Neural progenitor cell (in vitro differentiated cells): ENCODE measurements around the gene SLIT2.

ENCODE experiments used
- EZH2 ChIP-seq: fragments of 200-600 bp; sonication (generic); IDR thresholded peaks from 2 replicates; pipeline ENCODE4 v1.6.1; 2017; ENCODE audit warnings: antibody characterized with exemption, mild to moderate bottlenecking, moderate library complexity
- EZH2phosphoT487 ChIP-seq: fragments of 200-600 bp; sonication (generic); IDR thresholded peaks from 2 replicates; pipeline ENCODE4 v1.6.1; 2017; ENCODE audit warnings: antibody characterized with exemption
- TF ChIP-seq, protein P1 (sequence below): fragments of 200-600 bp; sonication (generic); IDR thresholded peaks from 2 replicates; pipeline ENCODE4 v1.5.1; 2017; ENCODE audit warnings: antibody characterized with exemption, mild to moderate bottlenecking

DNA sequence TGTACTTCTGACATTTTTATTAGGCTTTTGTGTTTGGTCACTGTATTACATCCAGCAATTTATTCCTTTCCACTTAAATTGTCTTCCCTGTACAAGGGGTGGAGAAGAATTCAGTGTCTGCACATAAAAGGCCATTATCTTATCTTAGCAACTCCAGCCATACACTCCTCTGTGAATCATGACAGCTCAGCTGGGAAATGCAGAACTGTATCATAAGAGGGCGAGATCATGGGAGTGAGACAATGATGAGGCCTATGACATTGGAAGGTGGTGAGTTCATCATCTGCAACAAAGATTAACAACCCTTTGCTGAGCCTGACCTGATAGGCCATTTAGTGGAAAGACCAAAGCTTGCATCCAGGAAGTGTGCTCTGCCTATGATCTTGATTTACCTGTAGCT is 33.3 kb downstream of the SLIT2 start:
- TF ChIP-seq, protein P1, sequence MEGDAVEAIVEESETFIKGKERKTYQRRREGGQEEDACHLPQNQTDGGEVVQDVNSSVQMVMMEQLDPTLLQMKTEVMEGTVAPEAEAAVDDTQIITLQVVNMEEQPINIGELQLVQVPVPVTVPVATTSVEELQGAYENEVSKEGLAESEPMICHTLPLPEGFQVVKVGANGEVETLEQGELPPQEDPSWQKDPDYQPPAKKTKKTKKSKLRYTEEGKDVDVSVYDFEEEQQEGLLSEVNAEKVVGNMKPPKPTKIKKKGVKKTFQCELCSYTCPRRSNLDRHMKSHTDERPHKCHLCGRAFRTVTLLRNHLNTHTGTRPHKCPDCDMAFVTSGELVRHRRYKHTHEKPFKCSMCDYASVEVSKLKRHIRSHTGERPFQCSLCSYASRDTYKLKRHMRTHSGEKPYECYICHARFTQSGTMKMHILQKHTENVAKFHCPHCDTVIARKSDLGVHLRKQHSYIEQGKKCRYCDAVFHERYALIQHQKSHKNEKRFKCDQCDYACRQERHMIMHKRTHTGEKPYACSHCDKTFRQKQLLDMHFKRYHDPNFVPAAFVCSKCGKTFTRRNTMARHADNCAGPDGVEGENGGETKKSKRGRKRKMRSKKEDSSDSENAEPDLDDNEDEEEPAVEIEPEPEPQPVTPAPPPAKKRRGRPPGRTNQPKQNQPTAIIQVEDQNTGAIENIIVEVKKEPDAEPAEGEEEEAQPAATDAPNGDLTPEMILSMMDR: no peak
- TF ChIP-seq EZH2 (no peak), EZH2phosphoT487 (no peak)
